ENCODE results near the gene PTBP1.

Gene PTBP1

GRCh38 chr19:803686-804418 is 6.6 kb downstream of the PTBP1 start:
- DNase-seq (ENCODE audit: extremely low spot score): no peak
- POLR2A ChIA-PET: interaction anchor here (0.5 kb wide), 1 partner anchor 128 kb away, joined by 8 read pairs; no protein-coding TSS in a partner anchor
- no peak for TF ChIP-seq CTCF (IDR thresholded peaks at IDR 0.05; ENCODE audit: control extremely low read depth, extremely low read depth, low read depth, missing control alignments)
- CTCF ChIA-PET: no interaction called here

DNA sequence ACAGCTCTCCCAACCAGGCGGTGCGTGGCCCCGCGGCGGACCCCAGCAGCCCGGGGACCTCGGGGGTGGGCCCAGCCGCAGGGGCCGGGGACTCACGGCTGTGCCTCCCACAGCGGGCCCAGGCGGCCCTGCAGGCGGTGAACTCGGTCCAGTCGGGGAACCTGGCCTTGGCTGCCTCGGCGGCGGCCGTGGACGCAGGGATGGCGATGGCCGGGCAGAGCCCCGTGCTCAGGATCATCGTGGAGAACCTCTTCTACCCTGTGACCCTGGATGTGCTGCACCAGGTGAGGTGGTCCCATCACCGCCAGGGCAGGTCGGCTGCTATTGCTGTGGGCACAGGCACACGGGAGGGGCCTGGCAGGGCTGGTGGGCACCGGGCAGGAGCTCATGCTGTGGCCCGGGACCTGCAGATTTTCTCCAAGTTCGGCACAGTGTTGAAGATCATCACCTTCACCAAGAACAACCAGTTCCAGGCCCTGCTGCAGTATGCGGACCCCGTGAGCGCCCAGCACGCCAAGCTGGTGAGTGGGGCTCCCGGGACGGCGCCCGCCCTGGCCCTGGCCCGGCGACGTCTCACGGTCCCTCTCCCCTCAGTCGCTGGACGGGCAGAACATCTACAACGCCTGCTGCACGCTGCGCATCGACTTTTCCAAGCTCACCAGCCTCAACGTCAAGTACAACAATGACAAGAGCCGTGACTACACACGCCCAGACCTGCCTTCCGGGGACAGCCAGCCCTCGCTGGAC is 7.3 kb downstream of the PTBP1 start:
- no peak for DNase-seq (ENCODE audit: extremely low spot score)
- POLR2A ChIA-PET: no interaction called here

DNA sequence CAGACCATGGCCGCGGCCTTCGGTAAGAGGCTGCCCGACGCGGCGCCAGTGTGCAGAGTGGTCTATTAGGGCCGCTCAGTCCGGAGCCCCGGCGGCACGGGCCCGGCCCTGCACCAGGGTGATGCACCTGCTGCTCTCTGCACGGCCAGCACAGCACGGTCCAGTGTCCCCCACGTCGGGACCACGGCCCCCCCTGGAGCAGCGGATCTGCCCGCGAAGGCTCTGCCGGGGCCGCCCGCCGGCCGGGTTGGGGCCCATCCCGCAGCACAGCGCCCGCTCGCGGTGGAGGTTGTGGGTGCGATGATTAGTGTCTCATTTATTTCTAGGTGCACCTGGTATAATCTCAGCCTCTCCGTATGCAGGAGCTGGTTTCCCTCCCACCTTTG is 7.9 kb downstream of the PTBP1 start:
- TF ChIP-seq CTCF (IDR thresholded peaks at IDR 0.05; ENCODE audit: control extremely low read depth, extremely low read depth, low read depth, missing control alignments): no peak
- ChIA-PET POLR2A (no interaction called here), CTCF (no interaction called here)
- no peak for DNase-seq (ENCODE audit: extremely low spot score)

More for the DNA sequence above, 7.3 kb downstream of the PTBP1 start:
- CTCF ChIA-PET: no interaction called here
- TF ChIP-seq CTCF (IDR thresholded peaks at IDR 0.05; ENCODE audit: control extremely low read depth, extremely low read depth, low read depth, missing control alignments): no peak

DNA sequence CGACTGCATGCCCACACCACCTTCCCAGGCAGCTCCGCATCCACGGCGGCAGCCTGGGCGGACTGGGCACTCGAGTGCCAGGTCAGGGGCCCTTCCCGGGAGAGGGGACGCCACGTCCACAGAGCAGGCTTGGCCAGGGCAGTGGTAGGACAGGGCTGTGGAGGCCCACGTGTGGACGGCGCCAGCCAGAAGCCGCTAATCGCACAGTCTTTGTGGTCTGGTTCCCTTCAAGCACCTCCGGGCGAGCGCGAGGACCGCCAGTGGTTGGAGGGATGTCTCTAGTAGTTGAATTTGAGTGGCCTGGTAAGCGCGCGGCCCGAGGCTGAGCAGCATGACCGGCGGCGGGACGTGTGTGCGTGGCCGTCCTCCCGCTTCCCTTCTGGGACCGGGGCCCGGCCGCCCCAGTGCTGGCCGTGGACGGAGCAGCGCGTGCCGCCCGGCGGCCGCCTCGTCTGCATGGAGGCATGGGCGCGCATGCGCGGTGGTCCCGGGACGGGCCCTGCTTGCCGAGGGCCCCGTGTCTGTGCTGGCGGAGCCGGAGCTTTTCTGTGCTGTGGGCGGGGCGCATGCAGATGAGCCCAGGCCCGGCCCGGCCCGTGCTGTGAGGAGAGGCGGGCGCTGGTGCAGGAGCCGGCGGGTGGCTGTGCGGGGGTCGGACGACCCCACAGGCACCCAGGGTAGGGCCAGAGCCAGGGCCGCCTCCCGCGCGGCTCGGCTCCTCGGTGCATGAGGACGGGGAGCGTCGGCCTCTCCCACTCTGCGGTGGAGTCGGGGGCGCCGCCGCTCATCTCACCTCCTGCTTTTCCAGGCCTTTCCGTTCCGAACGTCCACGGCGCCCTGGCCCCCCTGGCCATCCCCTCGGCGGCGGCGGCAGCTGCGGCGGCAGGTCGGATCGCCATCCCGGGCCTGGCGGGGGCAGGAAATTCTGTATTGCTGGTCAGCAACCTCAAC is 8.6 kb downstream of the PTBP1 start:
- no peak for DNase-seq (ENCODE audit: extremely low spot score)
- POLR2A ChIA-PET: no interaction called here
- TF ChIP-seq CTCF (IDR thresholded peaks at IDR 0.05; ENCODE audit: control extremely low read depth, extremely low read depth, low read depth, missing control alignments): no peak
- CTCF ChIA-PET: no interaction called here

- TF ChIP-seq CTCF (IDR thresholded peaks at IDR 0.05; ENCODE audit: control extremely low read depth, extremely low read depth, low read depth, missing control alignments): no peak
- CTCF ChIA-PET: no interaction called here
- POLR2A ChIA-PET: no interaction called here
- DNase-seq (ENCODE audit: extremely low spot score): no peak
Observed at GRCh38 chr19:806815-807421, 9.7 kb downstream of the PTBP1 start.
